Measurements from ENCODE around the gene MYOD1.

Gene MYOD1

DNA sequence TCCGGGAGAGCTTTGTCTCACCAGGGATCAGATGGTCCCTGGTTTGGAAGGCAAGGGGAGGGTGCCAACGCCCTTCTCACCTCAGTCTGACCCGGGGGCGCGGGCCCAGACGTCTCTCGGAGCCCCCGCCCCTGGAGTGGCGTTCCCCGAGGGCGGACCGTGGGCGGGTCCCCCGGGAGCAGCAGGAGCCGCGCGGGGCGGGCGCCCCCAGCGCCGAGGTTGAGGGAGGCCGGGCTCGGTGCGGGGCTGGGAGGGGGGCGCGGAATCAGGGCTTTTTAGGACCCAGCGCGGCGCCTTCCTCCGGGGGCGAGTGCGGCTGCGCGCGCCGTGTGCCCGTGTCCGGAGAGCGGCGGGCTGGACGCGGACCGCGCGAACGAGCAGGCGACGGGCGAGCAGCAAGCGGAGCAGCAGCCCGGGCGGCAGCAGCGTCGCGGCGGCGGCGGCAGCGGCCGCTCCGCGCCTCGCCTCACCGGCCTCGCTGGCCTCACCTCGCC is 15.1 kb downstream of the MYOD1 start, which contains the start of gene KCNC1:
Gene KCNC1, plus strand, starts transcription at position 364 of the 494 bp plus-strand sequence. CDS start 1,222 bp downstream, outside the sequence.
- H3K4me3 ChIP-seq (ENCODE audit: low read length): 0 out of 2 replicates have a peak within 1 kb of the TSS, but pooled peaks have one; percentile 7
- no peak for TF ChIP-seq CTCF (conservative IDR thresholded peaks at IDR 0.05; ENCODE audit: low read length)
- peak; percentile 32 for DNase-seq (ENCODE audit: low read depth)

DNA sequence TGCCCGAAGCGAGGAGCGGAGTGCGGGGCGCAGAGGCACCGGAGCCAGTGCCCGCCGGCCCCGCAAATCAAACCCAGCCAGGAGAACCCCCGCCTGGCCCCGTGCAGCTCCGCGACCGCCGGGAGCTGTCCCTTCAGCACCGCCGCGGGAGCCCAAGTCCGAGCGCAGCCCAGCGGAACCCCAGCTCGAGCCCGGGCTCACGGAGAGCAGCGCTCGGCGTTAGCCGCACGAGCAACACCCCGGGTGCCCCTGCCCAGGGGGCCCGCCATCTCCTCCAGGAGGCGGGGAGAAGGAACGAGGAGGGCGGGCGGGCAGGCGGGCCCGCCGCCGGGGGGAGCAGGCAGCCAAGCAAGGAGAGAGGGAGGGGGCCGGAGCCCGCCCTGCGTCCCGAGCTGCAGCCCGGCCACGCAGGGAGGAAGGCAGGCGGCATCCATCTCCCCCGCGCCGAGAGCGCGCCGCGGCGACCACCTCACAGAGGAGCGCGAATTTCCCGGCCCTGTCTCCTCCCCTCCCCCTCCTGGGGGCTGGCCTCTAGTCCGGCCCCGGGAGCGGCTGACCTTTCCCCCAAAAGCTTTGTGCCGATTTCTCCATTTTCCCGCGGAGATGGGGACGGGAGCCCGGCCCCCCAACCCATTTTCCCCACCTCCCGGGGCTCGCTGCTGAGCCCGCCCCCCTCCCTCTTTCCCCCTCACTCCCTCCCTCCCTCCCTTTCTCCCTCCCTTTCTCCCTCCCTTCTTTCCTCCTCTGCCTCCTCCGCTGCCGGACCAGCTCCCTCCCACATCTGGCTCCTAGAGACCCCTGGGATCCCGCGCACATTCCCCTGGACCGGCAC is 15.8 kb downstream of the MYOD1 start:
- DNase-seq (ENCODE audit: low read depth): peak; percentile 58
- no peak for TF ChIP-seq CTCF (conservative IDR thresholded peaks at IDR 0.05; ENCODE audit: low read length)
- H3K4me3 ChIP-seq (ENCODE audit: low read length): no peak overlapping the region

- H3K4me3 ChIP-seq (ENCODE audit: low read length): no peak overlapping the region
- TF ChIP-seq CTCF (conservative IDR thresholded peaks at IDR 0.05; ENCODE audit: low read length): no peak
- no peak for DNase-seq (ENCODE audit: low read depth)
Measured at GRCh38 chr11:17735818-17736578, 16.6 kb downstream of the MYOD1 start.

- DNase-seq (ENCODE audit: low read depth): no peak
- no peak for TF ChIP-seq CTCF (conservative IDR thresholded peaks at IDR 0.05; ENCODE audit: low read length)
- no peak overlapping the region for H3K4me3 ChIP-seq (ENCODE audit: low read length)
Measured at GRCh38 chr11:17736579-17736893, 17.2 kb downstream of the MYOD1 start.

DNA sequence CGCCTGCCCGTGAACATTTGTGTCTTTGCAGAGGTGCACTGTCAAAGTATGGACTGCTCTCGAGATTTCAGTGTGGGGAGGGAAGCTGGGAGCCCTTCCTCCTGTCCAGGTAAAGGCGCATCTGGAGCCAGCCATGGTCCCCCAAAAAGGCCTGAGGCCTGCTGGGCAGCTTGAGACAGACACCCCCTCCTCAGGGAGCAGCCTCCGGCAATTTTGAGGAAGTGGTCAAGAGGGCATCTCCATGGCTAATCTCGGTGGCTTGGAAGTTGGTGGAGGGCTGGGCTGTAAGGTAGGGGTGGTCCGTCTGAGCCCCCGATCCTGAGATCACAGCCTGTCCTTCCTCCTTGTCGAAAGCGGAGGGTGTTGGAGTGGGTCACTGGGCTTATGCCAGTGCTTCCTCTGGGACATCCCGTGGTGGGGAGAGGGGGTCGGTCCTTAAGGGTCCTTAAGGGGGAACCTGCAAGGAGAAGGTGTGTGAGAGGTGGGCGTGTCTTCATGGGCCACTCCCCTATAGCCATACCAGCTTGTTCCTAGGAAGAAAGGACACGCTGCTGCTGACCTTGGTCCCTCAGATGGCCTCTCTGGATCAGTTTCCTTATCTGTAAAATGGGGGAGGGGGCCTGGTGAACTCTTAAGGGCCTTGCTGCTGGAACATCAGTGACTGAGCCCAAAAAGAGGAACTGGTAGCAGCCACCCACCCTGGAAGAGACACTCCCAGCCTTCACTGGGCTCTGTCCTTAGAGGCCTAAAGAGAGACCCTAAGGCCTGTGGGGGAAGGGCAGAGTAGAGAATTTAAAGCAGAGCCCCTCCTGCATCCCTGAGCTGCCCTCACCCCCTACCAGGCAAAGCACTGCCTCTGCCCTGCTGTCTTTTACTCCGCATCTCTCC is 17.8 kb downstream of the MYOD1 start:
- no peak for DNase-seq (ENCODE audit: low read depth)
- no peak overlapping the region for H3K4me3 ChIP-seq (ENCODE audit: low read length)
- TF ChIP-seq CTCF (conservative IDR thresholded peaks at IDR 0.05; ENCODE audit: low read length): no peak

DNA sequence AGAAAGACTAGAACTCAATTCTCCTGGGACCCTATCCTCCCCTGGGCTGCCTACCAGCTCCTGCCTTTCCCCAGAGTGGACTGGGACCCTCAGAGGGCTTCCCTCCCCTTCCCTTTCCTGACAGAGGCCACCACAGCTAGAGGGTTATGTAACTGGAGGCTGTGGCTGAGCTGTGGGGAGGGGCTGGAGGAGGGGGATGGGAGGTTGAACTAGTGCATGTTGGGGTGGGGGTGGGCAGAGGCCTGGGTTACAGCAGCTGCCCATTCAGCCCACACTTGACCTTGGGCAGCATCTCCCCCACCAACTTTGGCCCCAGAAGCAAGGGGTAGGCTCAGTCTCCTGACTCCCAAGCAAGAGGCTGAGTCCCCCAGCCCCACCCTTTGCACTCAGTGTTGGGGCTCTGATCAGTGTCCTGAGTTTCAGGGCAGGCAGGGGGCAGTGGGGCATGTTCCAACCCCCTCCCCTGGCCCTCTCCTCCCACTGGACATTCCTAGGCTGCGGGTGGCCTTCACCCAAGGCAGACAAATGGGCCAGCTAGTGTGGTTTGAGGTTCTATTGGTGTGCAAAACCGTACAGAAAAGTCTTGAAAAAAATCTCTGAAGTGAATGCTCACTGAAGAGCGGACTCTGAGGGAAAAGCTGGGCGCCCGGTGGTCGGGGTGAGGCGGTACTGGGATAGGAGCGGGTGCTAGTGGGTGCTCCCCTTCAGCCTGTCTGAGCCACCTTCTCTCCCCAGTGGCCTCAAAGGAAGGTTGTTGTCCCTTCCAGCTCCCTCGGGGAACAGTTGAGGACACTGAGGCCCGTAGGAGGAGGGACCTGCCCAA is 19.0 kb downstream of the MYOD1 start:
- no peak overlapping the region for H3K4me3 ChIP-seq (ENCODE audit: low read length)
- no peak for TF ChIP-seq CTCF (conservative IDR thresholded peaks at IDR 0.05; ENCODE audit: low read length)
- DNase-seq (ENCODE audit: low read depth): no peak
